Measurements from ENCODE around the gene HMCN1.

DNA sequence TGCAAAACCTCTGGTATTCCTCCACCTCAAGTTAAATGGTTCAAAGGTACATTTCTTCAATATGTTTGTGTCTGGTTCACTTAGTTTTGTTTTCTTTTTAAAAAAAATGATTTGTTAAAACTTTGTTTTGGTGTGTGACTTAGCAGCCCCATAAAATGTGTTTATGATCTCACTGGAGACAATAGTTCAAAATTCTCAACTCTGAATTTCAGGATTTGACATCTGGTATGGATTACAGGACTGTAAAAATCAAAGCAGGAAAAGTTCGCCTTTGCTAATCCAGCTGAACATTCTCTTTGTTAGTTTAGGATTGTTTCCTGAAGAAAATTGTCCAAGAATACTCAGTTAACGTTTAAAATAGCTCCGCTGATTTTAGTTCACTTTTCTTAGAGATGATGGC, 231.7 kb downstream of the HMCN1 start:
- TF ChIP-seq TARDBP (IDR thresholded peaks at IDR 0.05) (no peak), SUZ12 (IDR thresholded peaks at IDR 0.05) (no peak), ELF4 (IDR thresholded peaks at IDR 0.05) (no peak), L3MBTL2 (conservative IDR thresholded peaks at IDR 0.05) (no peak), PKNOX1 (IDR thresholded peaks at IDR 0.05) (no peak), FOXA1 (IDR thresholded peaks at IDR 0.05) (no peak), LEF1 (IDR thresholded peaks at IDR 0.05; ENCODE audit: borderline replicate concordance) (no peak), FOXM1 (IDR thresholded peaks at IDR 0.05; ENCODE audit: borderline replicate concordance) (no peak), SP1 (IDR thresholded peaks at IDR 0.05) (no peak), NFRKB (IDR thresholded peaks at IDR 0.05) (no peak), HDGF (IDR thresholded peaks at IDR 0.05; ENCODE audit: borderline replicate concordance) (no peak)
